ENCODE measurements around the gene NUAK2. TPM values are rescaled to one million over a fixed set of nuclear protein-coding genes. Genes with fewer than 3 reads are reported as not detected.

NUAK2 gene
- total RNA-seq, 1 experiment from 2014 or later, result 3.9 TPM

DNA sequence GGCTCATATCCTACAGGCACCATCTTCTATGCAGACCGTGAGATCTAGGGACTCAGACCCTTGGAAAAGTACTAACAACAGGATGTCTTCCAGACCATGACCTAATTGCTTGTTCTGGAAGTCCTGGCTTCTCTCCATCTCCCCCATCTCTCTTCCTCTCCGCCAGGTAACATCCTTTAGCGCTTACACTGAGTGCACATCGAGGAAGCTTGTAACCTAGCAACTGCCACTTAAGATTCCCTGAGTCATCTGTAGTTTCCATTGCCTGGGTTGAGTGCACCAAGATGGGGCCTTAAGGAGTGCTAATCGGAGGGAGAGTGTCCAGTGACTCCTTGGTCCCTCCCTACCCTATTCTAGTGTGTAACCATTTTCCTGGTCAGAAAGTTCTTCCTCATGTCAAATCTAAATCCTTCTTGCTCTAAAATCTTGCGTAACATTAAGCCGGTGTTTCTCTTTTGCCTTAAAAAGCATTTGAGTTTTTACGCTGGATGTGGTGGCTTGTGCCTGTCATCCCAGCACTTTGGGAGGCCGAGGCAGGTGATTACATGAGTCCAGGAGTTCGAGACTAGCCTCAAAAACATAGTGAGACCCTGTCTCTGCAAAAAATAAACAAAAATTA, 25.5 kb upstream of the NUAK2 start:
- Histone ChIP-seq H3K9me3 (ENCODE audit: insufficient read depth, low read depth) (no peaks in the 10 kb centered on the region), H3K4me2 (no peak overlapping the region), H4K20me1 (ENCODE audit: insufficient read depth) (no peaks in the 10 kb centered on the region), H3K4me1 (replicated peaks; ENCODE audit: insufficient read depth) (no peaks in the 10 kb centered on the region), H3K27ac (no peak overlapping the region), H3K79me2 (ENCODE audit: low read depth) (no peaks in the 10 kb centered on the region), H3K27me3 (ENCODE audit: insufficient read depth, low read depth) (peaks cover 13% of the 10 kb centered on the region), H3K9me2 (ENCODE audit: insufficient read depth) (no peaks in the 10 kb centered on the region), H3F3A (ENCODE audit: insufficient read depth, low read depth) (no peaks in the 10 kb centered on the region), H3K36me3 (ENCODE audit: low read depth) (no peaks in the 10 kb centered on the region), H2AFZ (no peak overlapping the region), H3K4me3 (no peak overlapping the region)
- intact Hi-C loops (cut with micrococcal nuclease; ENCODE audit: unreplicated experiment), result no loop called here
- DNase-seq, result peak in 1 of 2 experiments; percentile 61
- CTCF ChIA-PET, result no interaction called here
- POLR2A ChIA-PET (ENCODE audit: unreplicated experiment), result interaction anchor here (0.6 kb wide), 1 partner anchor 290 kb away, joined by 13 read pairs; no protein-coding TSS in a partner anchor
- no peak for TF ChIP-seq CTCF (conservative IDR thresholded peaks at IDR 0.05)
- TF ChIP-seq EZH2 (IDR thresholded peaks at IDR 0.05; ENCODE audit: low read depth), result no peak
- no TSS peak for BruUV-seq (replicated peaks)

DNA sequence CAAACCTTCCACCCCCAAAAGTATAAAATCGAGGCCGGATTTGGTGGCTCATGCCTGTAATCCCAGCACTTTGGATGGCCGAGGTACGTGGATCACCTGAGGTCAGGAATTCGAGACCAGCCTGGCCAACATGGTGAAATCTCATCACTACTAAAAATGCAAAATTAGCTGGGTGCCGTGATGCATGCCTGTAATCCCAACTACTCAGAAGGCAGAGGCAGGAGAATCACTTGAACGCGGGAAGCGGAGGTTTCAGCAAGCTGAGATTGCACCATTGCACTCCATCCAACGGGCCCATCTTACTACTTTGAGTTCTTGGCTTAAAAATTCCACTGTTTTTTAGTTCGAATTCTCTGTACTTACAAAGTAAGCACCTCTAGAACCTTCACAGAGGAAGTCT, 24.2 kb upstream of the NUAK2 start:
- H3K4me3 ChIP-seq, result no peak overlapping the region
- BruUV-seq (replicated peaks), result no TSS peak
- CTCF ChIA-PET, result interaction anchor here (0.7 kb wide), 1 partner anchor 140 kb away, joined by 3 read pairs; no protein-coding TSS in a partner anchor
- H3K27me3 ChIP-seq (ENCODE audit: insufficient read depth, low read depth), result peaks cover 13% of the 10 kb centered on the region
- H3K27ac ChIP-seq, result no peak overlapping the region
- intact Hi-C loops (cut with micrococcal nuclease; ENCODE audit: unreplicated experiment), result no loop called here
- no peaks in the 10 kb centered on the region for H4K20me1 ChIP-seq (ENCODE audit: insufficient read depth)
- no peaks in the 10 kb centered on the region for H3K36me3 ChIP-seq (ENCODE audit: low read depth)
- no peaks in the 10 kb centered on the region for H3K9me3 ChIP-seq (ENCODE audit: insufficient read depth, low read depth)
- no peak for DNase-seq
- H3F3A ChIP-seq (ENCODE audit: insufficient read depth, low read depth), result no peaks in the 10 kb centered on the region
- H3K4me2 ChIP-seq, result no peak overlapping the region
- H3K9me2 ChIP-seq (ENCODE audit: insufficient read depth), result no peaks in the 10 kb centered on the region
- TF ChIP-seq EZH2 (IDR thresholded peaks at IDR 0.05; ENCODE audit: low read depth) (no peak), CTCF (conservative IDR thresholded peaks at IDR 0.05) (no peak)
- H3K4me1 ChIP-seq (replicated peaks; ENCODE audit: insufficient read depth), result peaks cover 4% of the 10 kb centered on the region
- POLR2A ChIA-PET (ENCODE audit: unreplicated experiment), result no interaction called here
- H3K79me2 ChIP-seq (ENCODE audit: low read depth), result no peaks in the 10 kb centered on the region
- no peak overlapping the region for H2AFZ ChIP-seq

DNA sequence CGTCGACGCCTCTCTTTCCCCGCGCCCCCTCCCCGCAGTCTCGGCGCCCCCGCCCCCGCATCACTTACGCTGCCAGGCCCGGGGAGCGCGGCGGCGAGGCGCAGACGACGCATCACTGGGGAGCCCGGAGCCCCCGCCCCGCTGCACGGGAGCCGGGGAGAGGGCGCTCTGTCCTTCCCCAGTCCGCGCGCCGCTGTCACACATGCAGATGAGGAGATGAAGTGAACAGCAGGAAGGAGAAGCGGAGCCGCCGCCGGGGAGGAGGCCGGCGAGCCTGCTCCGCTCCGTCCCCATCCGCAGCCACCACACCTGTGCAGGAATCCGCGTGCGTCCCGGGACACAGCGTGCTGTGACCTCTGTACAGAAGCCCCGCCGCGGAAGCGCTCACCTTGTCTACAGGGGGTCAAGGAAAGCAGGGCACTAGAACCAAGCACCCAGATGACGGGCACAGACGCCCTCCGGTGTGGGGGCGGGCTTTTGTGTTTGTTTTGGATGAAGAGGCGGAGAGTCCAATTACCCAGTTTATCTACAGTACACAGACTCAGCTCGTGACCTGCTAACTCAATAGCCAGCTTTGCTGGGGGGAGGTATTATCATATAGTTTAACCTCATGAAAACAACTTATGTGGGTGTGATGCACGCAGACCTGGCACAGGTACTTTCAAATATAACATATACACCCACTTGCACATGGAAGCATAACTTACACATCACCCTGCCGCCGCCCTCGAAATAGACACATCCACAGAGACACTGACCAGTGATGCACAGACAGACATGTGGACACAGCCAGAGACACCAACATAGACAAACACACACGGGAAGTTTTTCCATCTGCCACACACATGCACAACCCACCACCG, 22.8 kb upstream of the NUAK2 start:
- Histone ChIP-seq H3K4me1 (replicated peaks; ENCODE audit: insufficient read depth) (peaks cover 8% of the 10 kb centered on the region), H3K9me3 (ENCODE audit: insufficient read depth, low read depth) (no peaks in the 10 kb centered on the region), H3K4me2 (no peak overlapping the region), H3K79me2 (ENCODE audit: low read depth) (no peaks in the 10 kb centered on the region), H4K20me1 (ENCODE audit: insufficient read depth) (no peaks in the 10 kb centered on the region), H2AFZ (no peak overlapping the region), H3K27ac (no peak overlapping the region), H3K9me2 (ENCODE audit: insufficient read depth) (no peaks in the 10 kb centered on the region), H3K27me3 (ENCODE audit: insufficient read depth, low read depth) (peaks cover 13% of the 10 kb centered on the region), H3F3A (ENCODE audit: insufficient read depth, low read depth) (no peaks in the 10 kb centered on the region), H3K36me3 (ENCODE audit: low read depth) (no peaks in the 10 kb centered on the region), H3K4me3 (no peak overlapping the region)
- POLR2A ChIA-PET (ENCODE audit: unreplicated experiment), result no interaction called here
- no TSS peak for BruUV-seq (replicated peaks)
- no peak for TF ChIP-seq EZH2 (IDR thresholded peaks at IDR 0.05; ENCODE audit: low read depth)
- TF ChIP-seq CTCF (conservative IDR thresholded peaks at IDR 0.05), result no peak
- DNase-seq, result no peak
- intact Hi-C loops (cut with micrococcal nuclease; ENCODE audit: unreplicated experiment), result no loop called here
- CTCF ChIA-PET, result interaction anchor here (0.6 kb wide), 1 partner anchor 110 kb away, joined by 3 read pairs; no protein-coding TSS in a partner anchor

Data from PC-9 (cell line).